Lung (tissue), 12 donors: ENCODE results near the gene SLC22A25. TPM values are rescaled to one million over a fixed set of nuclear protein-coding genes. Genes with fewer than 3 reads are reported as not detected.

Experiments used
- ATAC-seq: fragments of 200-7000 bp; cut with Tn5 transposase; one replicate; pipeline ENCODE4 v1.9.1; 2020; ENCODE audit warnings: moderate number of reproducible peaks; ENCODE audit not compliant: insufficient read depth, low FRiP score
- DNase-seq, 3 donors: peaks; one replicate each; pipeline ENCODE4 v3.0.0-alpha.2; 2013 to 2017
- H3K27ac ChIP-seq, 2 donors: one replicate each; pipeline ENCODE4 v1.5.1; 2013; ENCODE audit warnings: mild to moderate bottlenecking in 2 of 2, moderate library complexity in 2 of 2, control low read depth in 1 of 2, inconsistent platforms in 1 of 2, low read depth in 1 of 2, low read length in 1 of 2
- H3K27me3 ChIP-seq, 3 donors: one replicate each; pipeline ENCODE4 v1.5.1; 2013; ENCODE audit warnings: low read length in 2 of 3; ENCODE audit not compliant: control insufficient read depth in 3 of 3, insufficient read depth in 3 of 3
- H3K36me3 ChIP-seq, 4 donors: one replicate each; pipeline ENCODE4 v1.5.1; 2013; ENCODE audit warnings: low read length in 4 of 4, mild to moderate bottlenecking in 1 of 4, moderate library complexity in 1 of 4; ENCODE audit not compliant: control insufficient read depth in 4 of 4, insufficient read depth in 4 of 4
- H3K4me1 ChIP-seq, 5 donors: one replicate each; pipeline ENCODE4 v1.5.1; 2013; ENCODE audit warnings: low read length in 5 of 5, mild to moderate bottlenecking in 2 of 5, moderate library complexity in 1 of 5; ENCODE audit not compliant: control insufficient read depth in 5 of 5, insufficient read depth in 5 of 5
- H3K4me3 ChIP-seq: one replicate; pipeline ENCODE4 v1.5.1; 2013; ENCODE audit warnings: mild to moderate bottlenecking, control low read depth, moderate library complexity
- H3K9ac ChIP-seq, 2 donors: one replicate each; pipeline ENCODE4 v1.5.1; 2013; ENCODE audit warnings: low read length in 2 of 2, control low read depth in 1 of 2; ENCODE audit not compliant: insufficient read depth in 1 of 2
- H3K9me3 ChIP-seq, 4 donors: one replicate each; pipeline ENCODE4 v1.5.1; 2013; ENCODE audit warnings: low read length in 3 of 4, mild to moderate bottlenecking in 1 of 4, moderate library complexity in 1 of 4; ENCODE audit not compliant: control insufficient read depth in 4 of 4, insufficient read depth in 3 of 4
- CTCF ChIP-seq: IDR thresholded peaks from 2 replicates; pipeline ENCODE4 v1.5.1; 2012; ENCODE audit warnings: mild to moderate bottlenecking; ENCODE audit errors: control extremely low read depth, extremely low read depth
- WGBS, 2 donors: extraction: QIAGEN DNeasy Blood & Tissue Kit; methylation state at CpG; one replicate each; pipeline ENCODE4 v1.1.7; 2013; 5-methylcytosine and 5-hydroxymethylcytosine counted together
- polyA plus RNA-seq, 2 donors: library from polyadenylated mRNA; stranded (reverse); fragments of 200-250 nt; gene quantifications; one replicate each; pipeline ENCODE4 v1.2.1, GENCODE V29; 2013
- total RNA-seq, 2 donors: library from RNA; depleted of rRNA in 1 of 2; stranded (reverse); fragments of >200 nt in 1 of 2; gene quantifications; one replicate each; pipeline ENCODE4 v1.2.1, GENCODE V29; 2014 to 2021
- donor health status: control.
- donor health status: control.
- donor health status: Bipolar disorder and iron deficiency.
- donor health status: healthy.
- donor health status: DM: yes; HTN: yes; CAD: no.

SLC22A25 gene
- total and polyA plus RNA-seq, 4 donors = not detected

GRCh38 chr11:63210111-63210510 is 33.3 kb downstream of the SLC22A25 start:
- H3K27me3 ChIP-seq = no peaks in the 10 kb centered on the region
- H3K4me1 ChIP-seq = peaks cover 0 to 5% (median 3%) of the 10 kb centered on the region in 5 donors
- no peak overlapping the region for H3K27ac ChIP-seq
- no peaks in the 10 kb centered on the region for H3K36me3 ChIP-seq
- TF ChIP-seq CTCF = no peak
- no peak overlapping the region for H3K9ac ChIP-seq
- DNase-seq (no peak), ATAC-seq (no peak)
- H3K4me3 ChIP-seq = no peak overlapping the region
- peaks cover 0 to 2% (median 0%) of the 10 kb centered on the region in 4 donors for H3K9me3 ChIP-seq
- 22 to 33% methylated on average over 3 of the region's 3 CpGs for WGBS, 2 donors

Other genes with a start within 250 kb of the SLC22A25 start
- gene SLC22A8, start 227.8 kb downstream of the SLC22A25 start, total RNA-seq = not detected
- gene SLC22A8, start 227.8 kb downstream of the SLC22A25 start, polyA plus RNA-seq = not detected
- gene SLC22A24, start 99.4 kb downstream of the SLC22A25 start, total RNA-seq = not detected
- not detected for gene SLC22A24, start 99.4 kb downstream of the SLC22A25 start, polyA plus RNA-seq
- gene SLC22A9, start 126.2 kb upstream of the SLC22A25 start, total RNA-seq = not detected
- not detected for gene SLC22A9, start 126.2 kb upstream of the SLC22A25 start, polyA plus RNA-seq
- 1 to 10 TPM; 1.1 to 5.6 TPM for gene PLAAT5, start 247.6 kb upstream of the SLC22A25 start, total RNA-seq
- 1 to 10 TPM; 2.5 to 3.8 TPM for gene PLAAT5, start 247.6 kb upstream of the SLC22A25 start, polyA plus RNA-seq